CD1c-positive myeloid dendritic cell (primary cell): ENCODE measurements around the gene STK17B.

Experiments used
- DNase-seq: peaks from one replicate; pipeline ENCODE4 v3.0.0-alpha.2; 2016; ENCODE audit errors: extremely low spot score

STK17B gene

GRCh38 chr2:196183528-196184231, 12.3 kb upstream of the STK17B start:
- peak; percentile 39 for DNase-seq

DNA sequence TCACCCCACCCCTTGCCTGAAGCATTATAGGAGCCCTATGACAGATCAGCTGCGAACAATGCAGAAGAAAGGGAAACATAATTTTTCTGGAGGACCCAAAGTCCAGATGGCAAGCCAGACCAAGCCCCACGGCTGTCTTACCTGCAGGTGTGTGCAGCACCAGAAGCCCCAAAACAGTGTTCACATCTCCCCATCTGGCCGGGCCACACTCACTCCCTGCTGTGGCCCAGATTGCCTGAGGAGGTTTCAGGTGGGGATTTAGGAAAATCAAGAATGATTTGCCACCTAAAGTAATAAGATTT, 11.7 kb upstream of the STK17B start:
- no peak for DNase-seq

GRCh38 chr2:196182439-196183171, 11.2 kb upstream of the STK17B start:
- no peak for DNase-seq

GRCh38 chr2:196181484-196181883, 10.1 kb upstream of the STK17B start:
- no peak for DNase-seq

GRCh38 chr2:196177124-196177523, 5.7 kb upstream of the STK17B start:
- DNase-seq = no peak

DNA sequence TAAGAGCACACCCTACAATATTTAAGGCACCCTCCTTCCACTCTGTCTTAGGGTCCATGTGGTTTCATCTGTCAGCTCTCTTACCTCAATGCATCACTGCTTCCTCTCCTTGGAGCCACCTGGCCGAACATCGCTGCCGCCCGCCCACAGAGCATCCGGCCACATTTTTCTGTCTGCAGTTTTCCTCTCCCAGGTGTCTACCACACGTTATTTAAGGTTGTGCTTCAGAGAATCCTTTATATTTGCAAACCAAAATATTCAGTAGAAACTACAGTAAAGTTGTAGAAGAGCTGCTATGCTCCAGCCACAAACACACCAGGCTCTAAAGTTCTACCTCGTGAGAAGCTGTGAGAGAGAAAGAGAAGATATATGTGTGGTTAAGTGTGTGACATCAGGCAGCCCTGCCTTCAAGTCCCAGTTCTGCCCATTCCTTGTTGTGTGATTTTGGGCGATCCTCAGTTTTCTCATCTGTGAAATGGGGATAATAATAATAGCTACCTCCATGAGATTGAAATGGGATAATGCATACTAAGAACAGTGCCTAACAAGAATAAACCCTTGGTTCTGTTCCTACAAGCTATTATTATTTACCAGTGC, 4.9 kb upstream of the STK17B start:
- peak; percentile 69 for DNase-seq

DNA sequence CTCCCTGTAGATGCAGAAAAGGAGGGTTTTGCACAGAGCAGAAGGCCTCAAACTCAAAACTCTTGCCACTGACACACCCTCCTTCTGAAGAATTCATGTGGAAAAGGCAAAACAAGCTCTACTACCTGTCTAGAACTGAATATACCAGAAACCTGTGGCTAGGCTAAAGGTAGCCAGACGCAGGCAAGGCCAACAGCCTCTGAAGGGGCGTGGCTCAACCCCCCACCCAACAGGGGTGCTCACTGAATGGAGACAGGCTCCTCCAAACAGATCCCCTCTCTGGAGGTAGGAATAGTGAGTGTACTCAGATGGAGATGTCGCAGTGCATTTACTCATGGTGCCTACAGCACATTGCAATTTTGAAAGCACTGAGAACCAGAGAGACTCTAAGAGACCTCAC, 3.0 kb upstream of the STK17B start:
- no peak for DNase-seq

DNA sequence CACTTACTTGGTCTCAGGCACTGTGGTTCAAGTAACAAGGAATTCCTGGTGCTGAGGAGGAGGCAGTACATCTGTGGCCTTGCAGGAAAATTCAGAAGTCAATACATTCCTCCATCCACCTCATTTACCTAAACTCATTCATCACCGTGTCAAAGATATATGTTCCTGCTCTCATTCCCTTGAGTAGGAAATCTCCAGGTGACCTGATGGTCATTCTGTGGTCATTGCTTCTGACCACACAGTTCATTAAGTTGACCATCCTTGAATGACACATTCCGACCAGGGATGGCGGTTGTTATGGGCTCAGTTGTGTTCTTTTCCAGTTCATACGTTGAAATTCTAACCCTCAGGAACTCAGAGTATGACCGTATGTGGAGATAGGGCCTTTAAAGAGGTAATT, 2.1 kb upstream of the STK17B start:
- DNase-seq = no peak

DNA sequence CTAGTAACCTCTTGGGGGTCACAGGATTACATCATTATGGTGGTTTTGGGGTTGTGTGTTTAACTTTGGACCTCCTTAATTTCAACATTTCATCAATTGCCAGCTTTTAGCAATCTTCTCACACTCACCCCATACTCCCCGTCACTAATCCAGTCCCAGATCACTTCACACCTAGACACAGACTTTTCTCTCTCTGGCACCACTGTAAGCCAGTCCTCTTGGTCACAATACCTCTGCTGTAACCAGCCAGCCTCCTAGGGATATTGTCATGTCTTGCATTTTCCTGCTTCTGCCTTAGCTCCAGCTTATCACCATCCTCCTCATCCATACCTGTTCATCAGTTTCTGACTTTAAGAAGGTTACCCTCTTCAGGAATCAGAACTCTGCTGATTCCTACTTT, 1.6 kb upstream of the STK17B start:
- DNase-seq = no peak

DNA sequence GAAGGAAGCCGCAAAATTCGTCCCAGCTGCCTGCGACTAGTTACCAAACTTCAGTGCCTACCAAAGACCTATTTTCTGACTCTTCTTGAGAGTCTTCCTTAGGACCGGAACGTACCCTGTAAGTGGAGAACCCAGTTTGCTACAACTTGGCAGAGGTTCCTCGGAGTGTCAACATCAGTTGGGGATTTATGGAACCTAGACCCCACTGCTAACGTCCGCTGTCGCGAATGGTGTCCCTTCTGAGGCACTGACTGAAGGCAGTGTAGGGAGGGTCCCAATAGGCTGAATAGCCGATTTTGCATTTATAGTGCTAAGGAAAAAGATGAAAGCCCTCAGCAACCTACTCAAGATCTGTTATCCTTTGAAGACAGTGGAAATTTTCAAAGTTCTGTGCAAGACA, 568 bp upstream of the STK17B start:
- peak; percentile 21 for DNase-seq

DNA sequence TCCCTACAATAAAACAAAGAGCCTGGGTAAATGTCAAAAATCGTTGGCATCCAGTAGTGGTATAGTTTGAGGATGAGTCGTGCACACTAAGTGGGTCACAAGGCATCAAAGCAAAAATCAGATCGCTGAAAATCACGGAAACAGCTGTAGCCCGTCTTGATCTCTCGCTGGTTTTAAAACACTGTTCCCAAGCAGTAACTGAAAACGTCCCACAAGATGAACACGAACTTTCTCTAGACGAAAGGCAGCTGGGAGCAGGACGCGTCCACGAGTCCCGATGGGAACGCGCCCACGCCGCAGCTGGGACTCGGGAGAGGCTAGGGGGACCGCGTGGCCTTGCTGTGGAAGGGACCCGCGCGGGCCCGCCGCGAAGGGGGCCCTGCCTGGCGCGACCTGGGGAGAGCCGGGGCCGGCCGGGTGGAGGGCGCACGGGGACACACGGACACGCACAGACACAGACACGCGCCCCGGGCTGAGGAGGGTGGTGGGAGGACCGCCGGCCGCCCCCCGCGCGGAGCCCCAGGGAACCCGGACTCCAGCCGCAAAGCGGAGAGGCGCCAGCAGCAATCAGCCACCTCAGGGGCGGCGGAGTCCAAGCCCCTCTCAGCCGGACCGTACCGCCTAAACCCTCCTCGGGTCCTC, 651 bp downstream of the STK17B start:
- DNase-seq = peak; percentile 72

GRCh38 chr2:196170213-196170605, 1.2 kb downstream of the STK17B start:
- DNase-seq = peak; percentile 83

DNA sequence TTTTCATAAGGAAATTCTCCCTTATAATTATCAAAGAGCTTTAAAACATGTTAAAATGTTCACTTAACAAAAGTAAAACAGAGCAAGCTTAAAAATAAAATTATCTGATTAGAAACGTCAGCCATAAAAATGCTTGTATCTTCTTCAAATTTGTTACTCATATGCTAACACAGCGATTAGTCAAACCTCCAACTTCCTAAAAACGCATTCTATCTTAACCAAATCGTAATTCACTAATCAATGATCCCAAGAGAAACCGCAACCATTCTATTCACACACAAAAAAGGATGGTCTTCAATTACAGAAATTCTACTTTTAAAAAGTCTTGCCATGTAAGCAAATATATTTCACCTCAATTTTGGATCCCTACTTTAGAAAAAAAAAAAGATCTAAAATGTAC, 1.9 kb downstream of the STK17B start:
- DNase-seq = peak; percentile 73

DNA sequence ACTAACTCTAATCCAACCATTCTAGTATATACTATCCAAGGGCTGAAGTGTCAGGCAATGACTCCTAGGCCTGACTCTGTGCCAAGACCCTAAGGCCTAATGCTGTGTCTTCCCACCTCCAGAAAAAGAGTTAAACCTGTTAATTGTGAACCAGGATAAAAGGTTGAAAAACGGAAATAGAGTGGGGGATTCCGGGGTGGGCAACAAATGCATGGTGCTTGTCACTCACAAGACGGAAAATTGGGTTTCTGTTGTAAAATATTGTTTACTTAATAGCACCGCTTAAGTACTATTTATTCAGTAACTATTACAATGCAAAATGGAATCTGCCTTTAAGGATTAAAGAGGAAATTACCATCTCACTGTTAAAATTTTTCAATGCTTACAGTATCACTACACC, 3.2 kb downstream of the STK17B start:
- DNase-seq = peak; percentile 42

DNA sequence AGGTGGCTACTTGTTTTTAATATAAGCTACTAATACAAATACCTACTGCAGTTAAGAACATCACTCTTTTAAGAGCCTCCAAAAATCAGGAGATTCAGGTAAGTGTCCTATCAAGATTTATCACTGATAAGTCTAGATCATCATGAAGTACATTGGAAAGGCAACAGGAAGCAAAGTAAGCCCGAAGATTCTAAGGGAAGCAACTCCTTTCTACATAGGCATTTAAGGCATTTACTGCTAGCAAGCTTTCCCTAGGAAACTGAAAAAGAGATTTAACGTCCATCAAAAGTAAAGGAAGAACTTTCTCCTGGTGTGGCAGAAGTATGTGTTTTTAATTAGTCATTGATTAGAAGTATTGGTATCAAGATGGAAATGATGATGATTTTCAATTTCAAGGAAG, 3.7 kb downstream of the STK17B start:
- peak; percentile 38 for DNase-seq

GRCh38 chr2:196166876-196167275, 4.5 kb downstream of the STK17B start:
- DNase-seq = peak; percentile 60

DNA sequence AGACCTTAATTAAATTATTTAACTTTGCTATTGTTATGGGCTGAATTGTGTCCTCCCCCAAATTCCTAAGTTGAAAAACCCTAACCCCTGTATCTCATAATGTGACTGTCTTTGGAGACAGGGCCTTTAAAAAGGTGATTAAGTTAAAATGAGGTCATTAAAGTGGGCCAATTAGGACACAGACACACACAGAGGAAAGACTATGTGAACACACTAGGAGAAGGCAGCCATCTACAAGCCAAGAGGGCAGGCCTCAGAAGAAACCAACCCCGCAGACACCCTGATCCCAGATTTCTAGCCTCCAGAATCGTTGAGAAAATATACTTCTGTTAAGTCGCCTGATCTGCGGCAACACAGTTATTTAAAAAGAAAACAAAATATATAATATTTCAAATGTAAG, 6.4 kb downstream of the STK17B start:
- no peak for DNase-seq

DNA sequence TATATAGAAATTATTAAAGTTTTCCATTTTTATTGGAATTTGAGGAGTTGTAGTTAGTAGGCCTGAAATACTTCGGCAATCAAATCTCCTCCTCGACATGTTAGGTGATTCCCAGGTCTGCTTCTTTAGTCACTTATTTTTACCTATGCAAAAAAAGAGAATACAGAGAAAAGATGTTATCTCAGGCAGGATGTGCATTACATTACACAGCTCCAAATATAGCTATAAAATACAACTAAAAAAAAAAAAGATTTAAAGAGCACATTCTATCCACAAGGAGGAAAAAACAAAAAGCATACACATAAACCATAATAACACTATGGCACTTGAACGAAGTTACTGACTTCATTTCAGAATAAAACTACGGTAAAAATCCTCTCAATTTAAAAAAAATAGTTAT, 8.1 kb downstream of the STK17B start:
- no peak for DNase-seq

DNA sequence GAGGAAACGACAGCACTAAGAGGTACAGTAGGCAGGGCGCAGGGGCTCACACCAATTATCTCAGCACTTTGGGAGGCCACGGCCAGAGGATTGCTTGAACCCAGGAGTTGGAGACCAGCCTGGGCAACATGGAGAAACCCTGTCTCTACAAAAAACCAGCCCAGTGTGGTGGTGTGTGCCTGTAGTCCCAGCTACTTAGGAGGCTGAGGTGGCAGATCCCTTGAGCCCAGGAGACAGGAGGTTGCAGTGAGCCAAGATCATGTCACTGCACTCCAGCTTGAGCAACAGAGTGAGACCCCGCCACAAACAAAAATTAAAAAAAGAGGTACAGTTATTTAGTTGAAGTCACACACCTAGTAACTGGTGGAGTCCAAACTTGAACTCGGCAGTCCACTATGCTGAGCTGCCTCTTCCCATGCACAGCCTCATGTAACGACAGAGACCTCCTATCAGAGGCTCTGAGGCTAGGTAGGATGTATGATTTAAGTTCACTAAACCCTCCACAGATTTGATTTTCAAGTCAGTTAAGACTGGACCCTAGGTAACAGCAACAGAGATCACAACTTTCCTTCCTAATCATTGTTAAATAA, 8.7 kb downstream of the STK17B start:
- DNase-seq = no peak

DNA sequence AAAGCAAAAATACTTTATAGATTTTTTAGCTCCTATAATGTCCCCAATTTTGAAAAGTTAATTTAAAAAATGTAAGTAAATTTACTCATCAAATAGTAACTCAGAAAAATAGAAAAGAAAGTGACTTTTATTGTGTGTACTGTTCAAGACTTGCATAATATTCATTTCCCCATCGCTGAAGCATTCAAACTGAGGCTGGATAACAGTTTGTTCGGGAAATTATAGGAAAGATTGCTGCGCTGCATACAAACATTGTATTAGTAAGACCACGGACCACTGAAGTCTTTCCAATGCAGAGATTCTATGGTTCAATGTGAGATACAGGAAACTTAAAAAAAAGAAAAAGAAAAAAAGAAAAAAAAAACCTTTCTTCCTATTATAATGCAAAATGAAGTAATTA, 10.4 kb downstream of the STK17B start:
- no peak for DNase-seq

DNA sequence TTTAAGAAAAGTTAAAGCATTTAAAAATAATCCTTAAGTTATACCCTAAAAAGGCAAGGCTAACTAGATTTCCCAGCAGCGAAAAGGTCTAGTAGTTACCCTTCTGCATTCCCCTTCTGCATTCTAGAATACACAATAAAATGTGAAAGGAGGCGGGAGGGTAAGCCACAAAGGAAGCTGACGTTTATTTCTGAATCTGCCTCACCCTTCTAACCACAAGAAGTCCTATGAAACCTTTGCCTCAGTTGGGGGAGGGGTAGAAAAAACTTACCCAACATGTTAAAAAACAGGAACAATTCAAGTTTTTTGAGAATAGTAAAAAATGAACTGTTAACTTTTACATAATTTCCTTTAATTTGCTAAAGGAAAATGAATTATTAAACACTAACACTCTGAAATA, 11.3 kb downstream of the STK17B start:
- DNase-seq = peak; percentile 96

DNA sequence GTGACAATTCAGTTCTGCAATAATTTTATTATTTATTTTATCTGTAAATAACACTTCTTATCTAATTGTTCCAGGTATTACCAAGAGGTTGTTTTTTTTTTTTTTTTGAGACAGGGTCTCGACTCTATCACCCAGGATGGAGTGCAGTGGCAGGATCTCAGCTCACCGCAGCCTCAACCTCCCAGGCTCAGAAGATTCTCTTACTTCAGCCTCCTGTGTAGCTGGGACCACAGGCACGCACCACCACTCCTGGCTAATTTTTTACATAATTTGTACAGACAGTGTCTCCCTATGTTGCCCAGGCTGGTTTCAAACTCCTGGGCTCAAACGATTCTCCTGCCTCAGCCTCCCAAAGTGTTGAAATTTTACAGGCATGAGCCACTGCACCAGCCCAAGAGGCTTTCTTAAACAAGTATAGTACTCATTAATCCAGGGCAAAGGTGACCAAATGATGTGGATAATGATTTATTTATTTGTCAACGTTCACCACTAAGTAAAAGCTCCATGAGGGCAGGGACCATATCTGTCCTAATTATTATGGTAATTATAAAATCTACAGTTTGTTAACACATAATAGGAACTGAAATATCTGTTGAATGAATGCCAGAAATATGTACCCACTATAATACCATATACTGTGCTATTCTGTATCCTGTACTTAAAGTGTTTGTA, 12.0 kb downstream of the STK17B start:
- no peak for DNase-seq
